H1 (cell line): ENCODE data around the gene DBNDD2. TPM values are rescaled to one million over a fixed set of nuclear protein-coding genes. Genes with fewer than 3 reads are reported as not detected.

Source experiments
- CTCF ChIA-PET: fragments of 300-600 bp; sonication (Branson Sonifier 250); formaldehyde crosslinking; loops from one replicate; lab custom pipeline; 2021; ENCODE audit not compliant: partially characterized antibody; lab: Charles Lee
- POLR2A ChIA-PET: fragments of 300-600 bp; sonication (Branson Sonifier 250); formaldehyde crosslinking; loops from one replicate; lab custom pipeline; 2021; ENCODE audit warnings: inconsistent platforms; ENCODE audit not compliant: partially characterized antibody; lab: Charles Lee
- DNase-seq, 2 experiments: peaks; one replicate each; pipeline versions ENCODE4 v3.0.0 to v3.0.0-alpha.2; 2010 to 2022; ENCODE audit warnings: low spot score in 2 of 2, low read depth in 1 of 2, mixed read lengths in 1 of 2
- FAIRE-seq: peaks from 2 replicates; lab custom pipeline; 2011; peaks lifted over from hg19 to GRCh38; lab: Jason Lieb, UNC
- H2AFZ ChIP-seq: 2 replicates; pipeline ENCODE4 v1.8.1; 2012; ENCODE audit warnings: low read length, inconsistent platforms
- H2AK5ac ChIP-seq: 2 replicates; pipeline ENCODE4 v1.6.1; 2013; ENCODE audit warnings: low read depth, low read length
- H2BK120ac ChIP-seq: replicated peaks from 2 replicates; pipeline ENCODE3; 2013; ENCODE audit warnings: low read depth, low read length, inconsistent platforms
- H2BK12ac ChIP-seq: 2 replicates; pipeline ENCODE4 v1.6.1; 2013; ENCODE audit warnings: low read depth, low read length
- H2BK15ac ChIP-seq: 2 replicates; pipeline ENCODE4 v1.6.1; 2013; ENCODE audit warnings: low read length
- H2BK20ac ChIP-seq: 2 replicates; pipeline ENCODE4 v1.6.1; 2013; ENCODE audit warnings: low read length
- H2BK5ac ChIP-seq: 2 replicates; pipeline ENCODE4 v1.6.1; 2013; ENCODE audit warnings: low read depth, low read length
- H3K14ac ChIP-seq: 2 replicates; pipeline ENCODE4 v1.6.1; 2013; ENCODE audit warnings: inconsistent platforms; ENCODE audit not compliant: insufficient read length
- H3K18ac ChIP-seq: 2 replicates; pipeline ENCODE4 v1.6.1; 2013; ENCODE audit warnings: low read length; ENCODE audit errors: extremely low read depth
- H3K23ac ChIP-seq: 2 replicates; pipeline ENCODE4 v1.6.1; 2013; ENCODE audit warnings: inconsistent platforms; ENCODE audit not compliant: insufficient read length
- H3K23me2 ChIP-seq: 2 replicates; pipeline ENCODE4 v1.6.1; 2013; ENCODE audit warnings: low read depth, low read length
- H3K27ac ChIP-seq: 2 replicates; pipeline ENCODE4 v1.6.1; 2011; ENCODE audit warnings: low read depth, low read length, inconsistent platforms
- H3K27me3 ChIP-seq, 4 experiments: replicated peaks in 1 of 4; 1 replicate in 1 of 4; 2 replicates in 3 of 4; pipeline versions ENCODE4 v1.6.1 to v1.8.1; 2011 to 2013; ENCODE audit warnings: low read length in 3 of 4, mild to moderate bottlenecking in 3 of 4, inconsistent platforms in 2 of 4, mixed read lengths in 2 of 4, moderate library complexity in 1 of 4; ENCODE audit not compliant: control insufficient read depth in 3 of 4, insufficient read depth in 3 of 4; ENCODE audit errors: extremely low read depth in 1 of 4
- H3K36me3 ChIP-seq, 4 experiments: 2 replicates each; pipeline versions ENCODE4 v1.6.1 to v1.8.1; 2011 to 2013; ENCODE audit warnings: mild to moderate bottlenecking in 4 of 4, low read length in 3 of 4, moderate library complexity in 2 of 4, control low read depth in 1 of 4, inconsistent platforms in 1 of 4; ENCODE audit not compliant: insufficient read depth in 4 of 4, control insufficient read depth in 2 of 4
- H3K4ac ChIP-seq: replicated peaks from 2 replicates; pipeline ENCODE3; 2013; ENCODE audit warnings: low read length, low read depth, mixed read lengths, inconsistent platforms; ENCODE audit not compliant: insufficient read length
- H3K4me1 ChIP-seq, 4 experiments: replicated peaks in 1 of 4; 1 replicate in 1 of 4; 2 replicates in 3 of 4; pipeline versions ENCODE4 v1.6.1 to v1.8.1; 2011 to 2013; ENCODE audit warnings: low read length in 3 of 4, inconsistent platforms in 2 of 4, mixed read lengths in 1 of 4; ENCODE audit not compliant: insufficient read depth in 4 of 4, control insufficient read depth in 3 of 4
- H3K4me2 ChIP-seq, 2 experiments: 2 replicates each; pipeline versions ENCODE4 v1.6.1 to v1.8.1; 2011 to 2013; ENCODE audit warnings: low read depth in 2 of 2, low read length in 2 of 2, control low read depth in 1 of 2, inconsistent platforms in 1 of 2, mild to moderate bottlenecking in 1 of 2; ENCODE audit not compliant: insufficient read depth in 1 of 2
- H3K4me3 ChIP-seq, 4 experiments: fragments of 200-600, 300-600 bp in 1 of 4; sonication (generic), shearing (Covaris generic), sonication (Bioruptor Twin) in 1 of 4; 2 replicates each; pipeline versions ENCODE4 v1.5.1 to v1.8.1; 2011 to 2016; ENCODE audit warnings: low read length in 4 of 4, low read depth in 3 of 4, control low read depth in 2 of 4, inconsistent platforms in 2 of 4, mild to moderate bottlenecking in 2 of 4, mixed read lengths in 1 of 4, moderate library complexity in 1 of 4; ENCODE audit not compliant: insufficient read depth in 2 of 4; ENCODE audit errors: extremely low read depth in 1 of 4
- H3K56ac ChIP-seq: replicated peaks from 2 replicates; pipeline ENCODE3; 2013; ENCODE audit warnings: low read depth, mild to moderate bottlenecking, mixed read lengths, low read length, inconsistent platforms; ENCODE audit not compliant: insufficient read length
- H3K79me1 ChIP-seq: 2 replicates; pipeline ENCODE4 v1.6.1; 2013; ENCODE audit warnings: low read depth, low read length, control low read depth
- H3K79me2 ChIP-seq, 2 experiments: 2 replicates each; pipeline versions ENCODE4 v1.6.1 to v1.8.1; 2012 to 2013; ENCODE audit warnings: low read length in 2 of 2, mild to moderate bottlenecking in 2 of 2, inconsistent platforms in 1 of 2; ENCODE audit not compliant: insufficient read depth in 2 of 2, control insufficient read depth in 1 of 2
- H3K9ac ChIP-seq, 4 experiments: replicated peaks in 1 of 4; 1 replicate in 1 of 4; 2 replicates in 3 of 4; pipeline versions ENCODE4 v1.6.1 to v1.8.1; 2011 to 2013; ENCODE audit warnings: low read depth in 3 of 4, low read length in 3 of 4, control low read depth in 2 of 4, mild to moderate bottlenecking in 2 of 4, moderate library complexity in 2 of 4, inconsistent platforms in 1 of 4; ENCODE audit errors: extremely low read depth in 1 of 4
- H3K9me3 ChIP-seq, 2 experiments: 2 replicates each; pipeline versions ENCODE4 v1.6.1 to v1.8.1; 2012 to 2013; ENCODE audit warnings: mild to moderate bottlenecking in 2 of 2, moderate library complexity in 2 of 2, control low read depth in 1 of 2, inconsistent platforms in 1 of 2, low read depth in 1 of 2, low read length in 1 of 2, mixed read lengths in 1 of 2; ENCODE audit not compliant: insufficient read depth in 2 of 2
- H4K20me1 ChIP-seq, 2 experiments: replicated peaks in 1 of 2; 2 replicates each; pipeline versions ENCODE3 to v1.8.1; 2011 to 2013; ENCODE audit warnings: inconsistent platforms in 2 of 2, low read length in 2 of 2, mild to moderate bottlenecking in 1 of 2; ENCODE audit not compliant: insufficient read depth in 2 of 2, control insufficient read depth in 1 of 2
- H4K5ac ChIP-seq: 2 replicates; pipeline ENCODE4 v1.6.1; 2013; ENCODE audit warnings: low read length, low read depth, mixed read lengths, inconsistent platforms; ENCODE audit not compliant: insufficient read length
- H4K8ac ChIP-seq: 2 replicates; pipeline ENCODE4 v1.8.0; 2013; ENCODE audit warnings: mild to moderate bottlenecking, moderate library complexity, low read length, inconsistent platforms; ENCODE audit not compliant: insufficient read depth; ENCODE audit errors: extremely low read depth
- H4K91ac ChIP-seq: replicated peaks from 2 replicates; pipeline ENCODE3; 2013; ENCODE audit warnings: low read length, mixed read lengths, inconsistent platforms; ENCODE audit not compliant: insufficient read length
- BRCA1 ChIP-seq: IDR thresholded peaks from 2 replicates; pipeline ENCODE4 v1.6.1; 2012; ENCODE audit warnings: low read depth, low read length, improper control_type of control experiment
- HDAC2 ChIP-seq, 2 experiments: fragments of 300-600 bp in 1 of 2; sonication (generic) in 1 of 2; IDR thresholded peaks; 2 replicates each; pipeline ENCODE4 v1.6.1; 2011 to 2012; ENCODE audit warnings: low read depth in 2 of 2, low read length in 2 of 2, mild to moderate bottlenecking in 2 of 2, moderate library complexity in 2 of 2, borderline replicate concordance in 1 of 2, inconsistent platforms in 1 of 2
- KDM4A ChIP-seq: IDR thresholded peaks from one replicate; pipeline ENCODE4 v1.7.1; 2012; ENCODE audit warnings: low read depth, mild to moderate bottlenecking, moderate library complexity, low read length, inconsistent platforms; ENCODE audit not compliant: severe bottlenecking
- MAX ChIP-seq: IDR thresholded peaks from 2 replicates; pipeline ENCODE4 v1.6.1; 2012; ENCODE audit warnings: inconsistent platforms
- RAD21 ChIP-seq, 2 experiments: IDR thresholded peaks in 1 of 2; conservative IDR thresholded peaks in 1 of 2; 2 replicates each; pipeline ENCODE4 v1.6.1; 2011; ENCODE audit warnings: low read depth in 2 of 2, low read length in 2 of 2, improper control_type of control experiment in 1 of 2, inconsistent platforms in 1 of 2, mild to moderate bottlenecking in 1 of 2, moderate library complexity in 1 of 2
- RBBP5 ChIP-seq: IDR thresholded peaks from 2 replicates; pipeline ENCODE4 v1.7.1; 2012; ENCODE audit warnings: low read depth, mild to moderate bottlenecking, inconsistent platforms, low read length, moderate library complexity, borderline replicate concordance
- SUZ12 ChIP-seq: fragments of 200-600 bp; sonication (generic); IDR thresholded peaks from 2 replicates; pipeline ENCODE4 v1.6.1; 2012; ENCODE audit warnings: mild to moderate bottlenecking, inconsistent platforms, low read length, moderate library complexity, mixed read lengths
- TEAD4 ChIP-seq: IDR thresholded peaks from 2 replicates; pipeline ENCODE4 v1.6.1; 2012; ENCODE audit warnings: low read depth, low read length, inconsistent platforms, mixed read lengths
- YY1 ChIP-seq: IDR thresholded peaks from 2 replicates; pipeline ENCODE4 v1.6.1; 2011; ENCODE audit warnings: low read depth, mild to moderate bottlenecking, low read length
- WGBS, 2 experiments: shearing (Covaris generic) in 1 of 2; methylation state at CpG; one replicate each; pipeline versions ENCODE4 v1.1.6 to v1.1.7; 2013 to 2015; ENCODE audit warnings: low lambda C conversion rate in 2 of 2, mixed read lengths in 2 of 2, inconsistent platforms in 1 of 2, low coverage in 1 of 2, missing lambda C conversion rate in 1 of 2; ENCODE audit not compliant: insufficient replicate concordance in 2 of 2, insufficient coverage in 1 of 2, insufficient read length in 1 of 2; ENCODE audit errors: extremely low coverage in 1 of 2, missing lambda C conversion rate in 1 of 2; 5-methylcytosine and 5-hydroxymethylcytosine counted together
- polyA plus RNA-seq, 7 experiments: library from polyadenylated mRNA; depleted of rRNA in 3 of 7; stranded (reverse) in 5 of 7; unstranded in 2 of 7; fragments of >200 nt in 5 of 7; fragments of 200-250 nt in 2 of 7; gene quantifications; 1 replicate in 5 of 7; 2 replicates in 1 of 7; 4 replicates in 1 of 7; pipeline versions ENCODE4 v1.2.1 to v1.2.3, GENCODE V29; 2011 to 2013; ENCODE audit warnings: missing spikeins in 2 of 7, mixed read lengths in 2 of 7
- total RNA-seq: library from RNA; stranded (reverse); fragmentation: NEBNext Ultra II Directional; extraction: Animal tissue kit (Norgen Biotek cat#: 25700); gene quantifications from 2 replicates; pipeline ENCODE4 v1.2.1, GENCODE V29; 2021

DBNDD2 gene
- total and polyA plus RNA-seq, 2 of the 8 experiments (the other 6 are each of a cell fraction or from before 2014, with no cell fraction given): 55.8 to 96.3 TPM

GRCh38 chr20:45436732-45437485 lies 28.8 kb downstream of the DBNDD2 start:
- H4K91ac ChIP-seq: no peak overlapping the region
- ChIA-PET POLR2A (interaction anchor here (0.6 to 2.2 kb wide), 16 partner anchors 8 to 483 kb away, joined by 3 to 10 read pairs (median 3); partner anchors contain the start of gene SYS1), CTCF (interaction anchor here (0.6 to 12.6 kb wide), 53 partner anchors 8 to 355 kb away, joined by 3 to 186 read pairs (median 5); partner anchors contain the start of genes DBNDD2, PIGT, SDC4 and SYS1)
- no peak overlapping the region for H2AK5ac ChIP-seq
- H4K5ac ChIP-seq: no peak overlapping the region
- no peaks in the 10 kb centered on the region for H3K79me2 ChIP-seq
- H3K4ac ChIP-seq: no peak overlapping the region
- WGBS, 2 experiments: 18% methylated on average over 33 of the region's 33 CpGs; no CpG with 5 or more reads in 1 of the 2 experiments
- H3K9me3 ChIP-seq: no peaks in the 10 kb centered on the region
- H4K20me1 ChIP-seq: no peaks in the 10 kb centered on the region
- no peaks in the 10 kb centered on the region; a peak in 1 of 8 replicates for H3K36me3 ChIP-seq
- H3K4me3 ChIP-seq: peak overlapping the region; percentile 17 to 72 (median 61); a peak in 7 of 8 replicates
- H2BK5ac ChIP-seq: no peak overlapping the region
- FAIRE-seq: peak; percentile 55
- peak overlapping the region; percentile 63; the same call in 1 of the 2 replicates for H2AFZ ChIP-seq
- H3K4me1 ChIP-seq: no peaks in the 10 kb centered on the region
- H4K8ac ChIP-seq: peak overlapping the region; percentile 88; the same call in 1 of the 2 replicates
- no peak overlapping the region for H2BK20ac ChIP-seq
- H3K27ac ChIP-seq: no peak overlapping the region
- H3K56ac ChIP-seq: no peak overlapping the region
- no peaks in the 10 kb centered on the region for H3K27me3 ChIP-seq
- no peak overlapping the region for H3K23ac ChIP-seq
- no peak overlapping the region for H3K14ac ChIP-seq
- H3K79me1 ChIP-seq: no peaks in the 10 kb centered on the region
- H3K23me2 ChIP-seq: no peaks in the 10 kb centered on the region
- H2BK12ac ChIP-seq: no peak overlapping the region
- peak overlapping the region in 1 of 2 experiments; percentile 66; a peak in 3 of 4 replicates for H3K4me2 ChIP-seq
- H2BK15ac ChIP-seq: no peak overlapping the region
- peak overlapping the region; percentile 49; the same call in 1 of the 2 replicates for H3K18ac ChIP-seq
- peak overlapping the region in 2 of 4 experiments; percentile 20 to 27; a peak in 2 of 7 replicates for H3K9ac ChIP-seq
- peak in 1 of 2 experiments; percentile 97 for DNase-seq
- H2BK120ac ChIP-seq: no peak overlapping the region
- TF ChIP-seq RBBP5 (peak; percentile 62; the same call in 1 of the 2 replicates), TEAD4 (no peak), MAX (peak; percentile 25; the same call in 1 of the 2 replicates), YY1 (peak; percentile 76), SUZ12 (no peak), RAD21 (IDR thresholded peaks at IDR 0.05 in 1 of 2, conservative IDR thresholded peaks at IDR 0.05 in 1 of 2; ENCODE audit: low read depth in 2 of 2, low read length in 2 of 2) (peak; percentile 91 to 95), HDAC2 (IDR thresholded peaks at IDR 0.05; ENCODE audit: borderline replicate concordance in 1 of 2, low read depth in 2 of 2, low read length in 2 of 2) (peak in 1 of 2 experiments; percentile 64; a peak in 1 of 4 replicates), BRCA1 (no peak), KDM4A (peak; percentile 54)
